Neural progenitor cell (in vitro differentiated cells): ENCODE data around the gene PEMT.

ENCODE experiments used
- CTCF ChIP-seq: fragments of 200-600 bp; sonication (generic); IDR thresholded peaks from 2 replicates; pipeline ENCODE4 v1.5.1; 2017; ENCODE audit warnings: antibody characterized with exemption, mild to moderate bottlenecking
- EZH2 ChIP-seq: fragments of 200-600 bp; sonication (generic); IDR thresholded peaks from 2 replicates; pipeline ENCODE4 v1.6.1; 2017; ENCODE audit warnings: antibody characterized with exemption, mild to moderate bottlenecking, moderate library complexity

GRCh38 chr17:17537311-17538099 lies 54.0 kb downstream of the PEMT start:
- TF ChIP-seq CTCF (no peak), EZH2 (no peak)
